Left cardiac atrium (tissue), 4 donors: ENCODE data around the gene NEK9. TPM values are rescaled to one million over a fixed set of nuclear protein-coding genes. Genes with fewer than 3 reads are reported as not detected.

Source experiments
- ATAC-seq, 2 donors: fragments of 200-7000 bp; cut with Tn5 transposase; one replicate each; pipeline ENCODE4 v1.9.1; 2020; ENCODE audit warnings: mild to moderate bottlenecking in 2 of 2, moderate library complexity in 2 of 2
- DNase-seq: peaks from one replicate; pipeline ENCODE4 v3.0.0-alpha.2; 2020
- intact Hi-C, 2 donors: fragments of 100-400 bp; cut with DNase I; formaldehyde crosslinking; loops; one replicate each; pipeline versions ENCODE4 v1.14.1 to v1.15.1; 2022 to 2023
- total RNA-seq, 2 donors: library from RNA; stranded (reverse); fragmentation: NEBNext Ultra II Directional; extraction: Animal tissue kit (Norgen Biotek cat#: 25700); gene quantifications; one replicate each; pipeline ENCODE4 v1.2.1, GENCODE V29; 2021
- donor health status: DM: no; HTN: yes; CAD: no.
- donor health status: DM: no; HTN: yes; CAD: no; lungs with severe emphysema.
- donor health status: DM: yes; HTN: yes; CAD: no.
- donor health status: Dilated cardiomyopathy.

The NEK9 gene
- total RNA-seq, 2 donors from 2014 or later, result 89.1 to 102 TPM

DNA sequence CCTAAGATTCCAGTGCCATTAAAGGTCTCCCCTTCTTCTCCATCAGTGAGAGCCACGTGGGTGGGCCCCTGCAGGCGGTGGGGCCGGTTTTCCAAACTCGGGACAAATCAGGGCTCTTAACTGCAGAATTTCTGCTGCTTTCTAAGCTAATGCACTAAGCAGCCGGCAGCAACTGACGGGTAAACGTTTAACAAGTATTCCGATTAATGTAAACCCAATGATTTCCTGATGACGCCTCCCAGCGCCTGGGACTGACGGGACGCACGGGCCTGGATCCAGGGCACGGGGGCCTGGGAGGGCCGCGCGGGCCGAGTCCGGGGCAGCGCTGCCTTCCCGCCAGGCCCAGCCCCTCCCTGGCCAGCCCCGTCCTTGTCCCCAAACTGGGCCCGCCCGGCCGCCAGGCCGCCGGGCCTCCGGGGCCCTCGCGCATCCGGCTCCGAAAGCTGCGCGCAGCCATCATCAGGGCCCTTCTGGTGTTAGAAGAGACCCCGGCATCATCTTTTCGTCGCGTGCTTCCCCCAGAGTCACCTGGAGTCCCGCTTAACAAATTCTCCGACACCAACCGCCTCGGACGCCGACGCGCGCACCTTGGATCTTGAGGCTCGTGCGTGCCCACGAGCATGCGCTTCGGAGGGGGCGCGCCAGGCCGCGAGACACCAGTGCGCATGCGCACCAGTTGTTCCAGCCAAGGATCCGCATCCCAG is 75.8 kb downstream of the NEK9 start, which contains the start of gene MLH3:
MLH3 (minus strand) TSS at position 616 of the 704 bp plus-strand sequence. CDS start 1,812 bp downstream, outside the sequence.
- intact Hi-C loops, result no loop called here
- DNase-seq (peak; percentile 90), ATAC-seq (peak; percentile 93 to 96)

DNA sequence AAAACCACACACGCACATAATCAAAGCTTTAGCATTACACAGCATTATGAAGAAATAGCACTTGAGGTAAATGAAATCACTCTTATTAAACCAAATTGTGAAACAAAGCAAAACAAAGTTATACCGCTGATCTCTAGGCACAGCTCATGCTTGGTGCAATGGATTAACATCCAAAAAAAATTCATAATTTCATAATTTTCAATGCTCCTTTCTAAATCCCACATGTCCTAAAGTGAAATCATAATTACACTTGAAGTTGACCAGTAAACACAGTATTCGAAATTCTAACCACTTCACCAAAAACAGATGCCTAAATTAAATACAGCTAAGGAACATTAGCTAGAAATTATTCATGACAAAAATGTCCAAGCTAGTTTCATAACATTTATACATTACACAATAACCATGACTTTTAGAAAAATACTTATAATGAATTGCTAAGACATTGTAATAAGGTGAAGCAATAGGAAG is 77.1 kb downstream of the NEK9 start:
- DNase-seq (no peak), ATAC-seq (no peak)
- intact Hi-C loops, result no loop called here

DNA sequence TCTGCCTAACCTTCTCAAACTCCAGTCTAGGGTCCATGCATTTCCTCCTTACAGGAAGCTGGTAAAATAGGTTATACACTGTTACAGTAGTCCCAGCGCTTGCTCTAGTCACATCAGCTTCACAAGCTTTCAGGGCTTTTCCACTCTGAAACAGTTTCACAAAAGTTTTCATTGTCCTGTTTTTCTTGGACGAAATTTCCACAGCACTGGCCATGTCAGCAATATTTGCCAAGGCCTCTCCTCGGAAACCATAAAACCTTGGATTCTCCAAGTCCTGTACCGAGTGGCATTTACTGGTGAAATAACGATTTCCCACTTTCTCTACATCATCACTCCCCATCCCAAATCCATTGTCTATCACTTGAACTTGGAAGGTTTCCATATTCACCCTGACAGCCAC is 77.7 kb downstream of the NEK9 start:
- intact Hi-C loops, result no loop called here
- ATAC-seq (peak in 1 of 2 donors; percentile 34), DNase-seq (no peak)

DNA sequence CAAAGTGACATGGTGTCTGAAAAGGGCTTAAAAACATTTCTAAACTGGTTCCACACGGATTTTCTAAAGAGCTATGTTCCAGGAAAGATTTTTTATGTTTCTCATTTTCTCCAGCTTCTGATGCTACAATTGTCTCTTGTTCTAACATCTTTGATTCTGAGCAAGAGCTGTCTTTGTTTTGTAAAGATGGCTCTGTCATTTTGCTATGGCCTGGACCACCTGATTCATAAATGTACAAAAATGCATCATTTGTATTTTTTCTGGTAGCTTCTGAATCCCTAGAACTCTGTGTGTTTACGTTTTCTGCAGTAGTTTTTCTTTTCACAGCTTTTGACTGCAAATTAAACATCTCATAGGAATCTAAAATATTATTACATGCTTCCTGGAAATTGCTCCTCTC is 78.7 kb downstream of the NEK9 start:
- ATAC-seq, result no peak
- intact Hi-C loops, result no loop called here
- no peak for DNase-seq

DNA sequence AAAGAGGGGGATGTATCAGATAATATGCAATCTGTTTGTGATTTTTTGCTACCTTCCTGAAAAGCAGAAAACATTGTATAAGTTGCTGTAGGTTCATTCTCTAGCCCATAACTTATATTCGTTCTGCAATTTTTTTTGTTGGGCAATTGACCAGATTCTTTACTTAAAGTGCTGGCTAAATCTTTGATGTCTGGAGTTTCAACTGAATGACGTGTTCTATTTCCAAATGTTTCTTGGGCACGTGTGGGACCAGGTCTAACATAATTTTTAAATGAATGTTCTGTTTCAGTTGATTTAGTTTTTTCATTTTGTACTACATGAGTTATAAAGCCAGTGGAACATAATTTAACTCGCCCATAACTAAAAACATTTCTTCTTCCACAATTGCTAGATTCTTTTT is 79.3 kb downstream of the NEK9 start:
- intact Hi-C loops, result no loop called here
- ATAC-seq, result no peak
- no peak for DNase-seq

DNA sequence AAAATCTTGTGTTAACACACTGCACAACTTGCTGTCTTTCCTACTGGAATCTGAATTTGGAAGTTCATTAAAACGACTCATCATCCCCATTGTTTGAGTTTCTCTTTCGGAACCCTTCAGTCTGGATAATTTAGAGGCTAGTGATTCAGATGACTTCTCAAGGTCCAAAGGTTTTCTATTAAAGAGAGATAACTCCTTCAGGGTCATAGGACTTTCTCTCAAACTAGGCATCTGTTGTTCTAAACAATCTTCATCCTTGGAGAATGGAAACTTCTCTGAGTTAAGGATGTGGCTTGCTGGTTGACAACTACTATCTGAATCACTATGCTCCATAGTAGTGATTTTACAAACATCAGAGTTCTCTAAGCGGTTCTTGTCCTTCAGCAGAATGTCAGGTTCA is 79.9 kb downstream of the NEK9 start:
- DNase-seq (no peak), ATAC-seq (no peak)
- intact Hi-C loops, result no loop called here

DNA sequence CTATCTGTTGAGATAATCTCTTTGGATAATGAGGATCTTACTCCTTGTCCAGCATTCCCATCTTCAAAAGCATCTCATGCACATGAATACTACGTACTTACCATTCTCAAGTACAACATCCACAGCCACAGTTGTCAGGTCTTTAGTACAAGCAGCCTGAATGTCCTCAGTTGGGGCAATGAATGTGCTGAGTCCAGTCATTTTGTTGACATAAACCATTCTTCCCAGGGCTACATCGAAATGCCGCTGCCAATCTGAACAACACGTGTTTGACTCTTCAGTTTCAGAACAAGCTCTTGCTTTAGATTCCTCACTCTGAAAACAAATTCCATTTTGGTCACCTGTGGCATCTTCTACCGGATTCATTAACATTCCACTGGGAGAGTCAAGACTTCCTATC is 80.6 kb downstream of the NEK9 start:
- intact Hi-C loops, result no loop called here
- no peak for ATAC-seq
- no peak for DNase-seq

DNA sequence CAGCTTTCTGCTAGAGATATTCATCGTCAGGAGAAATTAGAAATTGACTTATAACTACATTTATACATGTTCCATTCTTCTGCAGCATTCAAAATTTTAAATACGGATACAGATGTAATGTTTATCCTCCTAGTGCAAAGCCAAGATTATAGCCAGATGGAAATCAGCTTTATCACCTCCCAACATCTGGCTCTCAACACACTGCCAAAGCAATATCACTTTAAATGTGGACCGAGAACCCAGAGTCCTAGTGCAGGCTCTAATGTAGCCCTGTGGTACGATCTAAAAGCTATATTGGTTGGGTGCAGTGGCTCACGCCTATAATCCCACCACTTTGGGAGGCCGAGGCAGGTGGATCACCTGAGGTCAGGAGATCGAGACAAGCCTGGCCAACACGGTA is 82.1 kb downstream of the NEK9 start:
- DNase-seq (no peak), ATAC-seq (no peak)
- intact Hi-C loops, result no loop called here

DNA sequence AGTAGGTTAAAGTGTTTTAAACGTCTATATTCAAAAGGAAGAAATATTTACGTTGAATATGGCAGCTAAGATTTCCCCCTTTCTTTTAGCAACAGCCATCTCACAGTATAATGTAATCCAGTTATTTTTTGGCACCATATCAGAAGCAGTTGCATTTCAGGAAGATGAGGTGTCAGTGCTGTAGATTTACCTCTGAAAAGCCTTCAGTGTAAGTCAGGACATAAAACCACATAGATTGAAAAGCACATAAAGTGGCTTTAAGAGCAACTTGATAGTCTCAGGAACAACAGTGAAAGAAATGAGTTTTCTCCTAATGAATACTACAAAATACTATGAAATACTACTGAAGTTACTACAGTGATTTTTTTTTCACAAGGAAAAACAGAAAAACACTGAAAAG is 82.5 kb downstream of the NEK9 start:
- intact Hi-C loops, result no loop called here
- ATAC-seq (peak in 1 of 2 donors; percentile 41), DNase-seq (no peak)

DNA sequence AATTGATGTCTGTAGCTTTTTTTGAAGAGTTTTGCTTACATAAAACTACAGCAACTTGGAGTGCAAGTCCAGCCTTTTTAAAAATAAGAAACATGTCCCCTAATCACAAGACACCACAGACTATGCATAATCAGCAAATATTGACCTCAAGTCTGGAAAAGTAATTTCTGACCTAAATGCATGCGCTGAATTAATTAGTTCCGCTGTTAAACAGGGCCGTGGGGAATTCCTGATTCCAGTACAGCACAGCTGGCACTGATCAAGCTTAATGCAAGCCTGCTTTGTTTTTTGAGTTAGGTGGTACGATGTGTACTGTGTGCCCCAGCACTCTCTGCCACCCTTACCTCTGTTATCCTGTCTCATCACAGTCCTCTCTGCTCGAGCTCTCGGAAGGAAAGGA is 84.8 kb downstream of the NEK9 start:
- ATAC-seq (no peak), DNase-seq (no peak)
- intact Hi-C loops, result no loop called here

DNA sequence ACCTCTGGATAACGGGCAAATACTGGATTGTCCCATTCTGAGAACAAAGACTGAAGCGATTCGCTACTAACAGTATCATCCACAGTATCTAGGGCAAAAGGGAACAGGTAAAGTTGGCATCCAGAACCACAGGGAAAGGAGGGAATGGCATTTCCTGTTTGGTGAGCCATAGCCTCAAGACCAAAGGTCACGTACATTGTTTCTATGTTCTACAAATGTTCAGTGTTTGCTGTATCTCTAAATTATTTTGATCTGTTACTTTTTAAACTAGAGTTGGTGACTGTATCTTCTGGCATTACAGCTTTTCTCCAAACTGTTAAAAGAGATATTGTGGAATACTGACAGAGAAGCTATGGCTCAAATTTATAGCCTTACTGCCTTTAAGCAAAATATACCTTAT is 85.2 kb downstream of the NEK9 start:
- ATAC-seq (no peak), DNase-seq (no peak)
- intact Hi-C loops, result no loop called here

DNA sequence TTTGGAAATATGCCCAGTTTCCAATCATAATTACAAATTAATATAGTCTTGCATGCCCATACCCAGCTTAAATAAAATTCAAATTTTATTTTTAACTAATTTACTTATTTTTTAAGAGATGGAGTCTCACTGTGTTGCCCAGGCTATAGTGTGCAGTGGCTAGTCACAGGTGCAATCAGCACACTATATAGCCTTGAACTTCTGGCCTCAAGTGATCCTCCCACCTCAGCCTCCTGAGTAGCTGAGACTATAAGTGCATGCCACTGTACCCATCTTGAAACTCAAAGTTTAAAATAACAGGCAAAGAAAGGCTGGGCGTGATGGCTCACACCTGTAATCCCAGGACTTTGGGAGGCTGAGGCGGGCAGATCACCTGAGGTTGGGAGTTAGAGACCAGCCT is 85.9 kb downstream of the NEK9 start:
- DNase-seq, result no peak
- intact Hi-C loops, result no loop called here
- ATAC-seq, result no peak

DNA sequence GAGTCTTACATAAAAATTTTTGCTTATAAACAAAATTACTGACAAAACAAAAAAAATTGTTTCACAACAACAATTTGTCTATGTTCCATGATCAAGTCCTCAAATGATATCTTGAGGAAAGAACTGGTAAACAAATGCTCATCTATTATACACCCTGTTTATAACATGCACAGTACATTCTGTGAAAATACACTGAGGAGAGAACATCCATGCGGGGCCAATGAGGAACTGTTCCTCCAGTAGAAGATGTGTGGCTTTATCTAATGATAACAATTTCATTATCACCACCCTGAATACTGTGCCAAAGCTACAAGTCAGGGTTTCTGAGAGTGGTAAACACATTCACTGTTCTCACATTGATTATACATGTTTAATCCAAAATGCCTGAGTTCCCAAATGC is 86.3 kb downstream of the NEK9 start:
- intact Hi-C loops, result no loop called here
- DNase-seq, result no peak
- ATAC-seq, result no peak

DNA sequence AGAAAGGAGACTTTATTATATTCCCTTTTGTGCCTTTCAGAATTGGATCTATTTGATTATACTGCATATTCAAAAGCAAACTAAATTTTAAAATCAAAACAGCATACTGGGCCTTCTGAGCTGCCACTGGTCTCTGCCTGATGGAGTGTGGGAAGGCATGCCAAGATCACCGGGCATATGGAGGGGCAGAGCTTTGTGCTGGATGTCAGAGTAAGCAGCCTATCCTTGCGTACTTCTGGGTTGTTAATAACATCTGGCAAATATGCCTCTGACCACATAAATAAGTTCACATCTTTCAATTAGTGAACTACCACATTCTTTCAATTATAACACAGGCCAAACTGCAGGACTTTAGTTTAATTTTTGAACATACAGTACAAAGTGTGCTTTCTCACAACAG is 93.9 kb downstream of the NEK9 start:
- intact Hi-C loops, result no loop called here
- ATAC-seq (no peak), DNase-seq (no peak)

DNA sequence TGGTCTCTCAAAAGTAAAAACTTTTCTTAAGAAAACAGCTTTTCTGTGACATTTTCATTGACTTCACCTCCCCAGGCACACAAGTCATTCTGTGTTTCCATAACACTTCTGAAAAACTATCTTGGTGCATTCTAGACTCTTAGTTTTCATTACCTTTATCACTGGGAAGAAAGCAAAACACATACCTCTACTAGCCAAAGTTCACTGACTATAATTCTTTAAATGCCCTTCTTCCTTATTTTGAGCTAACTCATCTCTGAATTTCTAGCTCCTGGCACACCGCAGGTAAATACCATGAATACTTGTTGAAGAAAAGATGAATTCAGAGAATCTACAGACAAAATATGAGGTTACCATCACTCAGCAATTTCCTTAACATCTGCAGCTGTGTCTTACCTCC is 96.7 kb downstream of the NEK9 start:
- no peak for DNase-seq
- no peak for ATAC-seq
- intact Hi-C loops, result no loop called here

Other genes starting within 250 kb of the NEK9 start
- gene DLST, start 245.1 kb downstream of the NEK9 start, total RNA-seq, result 100 to 1,000 TPM; 133 to 137 TPM
- gene RPS6KL1, start 203.8 kb downstream of the NEK9 start, total RNA-seq, result 10 to 100 TPM; 11.9 to 15.4 TPM
- gene PGF, start 171.5 kb downstream of the NEK9 start, total RNA-seq, result 1 to 10 TPM; 4.6 to 5.0 TPM
- 10 to 100 TPM; 27.8 to 30.3 TPM for gene EIF2B2, start 124.1 kb downstream of the NEK9 start, total RNA-seq
- gene MLH3, start 75.6 kb downstream of the NEK9 start, total RNA-seq, result 10 to 100 TPM; 16.6 to 20.8 TPM
- gene ACYP1, start 63.0 kb downstream of the NEK9 start, total RNA-seq, result 10 to 100 TPM in 1 of 2 donors, 1 to 10 TPM in 1; 7.4 to 13.5 TPM
- 1 to 10 TPM; 7.5 to 7.8 TPM for gene ZC2HC1C, start 57.4 kb downstream of the NEK9 start, total RNA-seq
- 100 to 1,000 TPM; 271 to 327 TPM for gene TMED10, start 49.6 kb upstream of the NEK9 start, total RNA-seq
- gene FOS, start 151.8 kb upstream of the NEK9 start, total RNA-seq, result 100 to 1,000 TPM in 1 of 2 donors, 10 to 100 TPM in 1; 69.4 to 160 TPM